Measurements from ENCODE around the gene SUFU.

SUFU gene

DNA sequence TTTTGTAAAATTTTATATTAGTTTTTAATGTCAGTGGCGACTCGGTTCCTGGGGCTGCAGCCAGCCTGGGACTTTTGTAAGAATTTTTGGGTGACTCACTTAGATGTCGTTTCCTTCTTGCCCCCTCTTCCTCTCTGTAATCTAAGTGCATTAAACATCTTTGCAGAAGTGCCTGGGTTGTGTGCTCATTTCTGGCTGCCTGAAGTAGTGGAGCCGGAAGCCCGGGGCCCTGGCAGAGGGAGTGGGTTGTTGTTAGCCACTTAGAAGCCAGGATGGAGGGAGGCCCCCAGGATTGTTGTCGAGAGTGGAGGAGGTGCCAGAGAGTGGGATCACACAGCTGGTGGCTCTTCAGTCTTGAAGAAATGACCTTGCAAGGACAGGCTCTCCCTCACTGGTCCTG lies 129.5 kb downstream of the SUFU start:
- no peak for TF ChIP-seq CTCF (IDR thresholded peaks at IDR 0.05; ENCODE audit: extremely low read depth, missing control alignments)

DNA sequence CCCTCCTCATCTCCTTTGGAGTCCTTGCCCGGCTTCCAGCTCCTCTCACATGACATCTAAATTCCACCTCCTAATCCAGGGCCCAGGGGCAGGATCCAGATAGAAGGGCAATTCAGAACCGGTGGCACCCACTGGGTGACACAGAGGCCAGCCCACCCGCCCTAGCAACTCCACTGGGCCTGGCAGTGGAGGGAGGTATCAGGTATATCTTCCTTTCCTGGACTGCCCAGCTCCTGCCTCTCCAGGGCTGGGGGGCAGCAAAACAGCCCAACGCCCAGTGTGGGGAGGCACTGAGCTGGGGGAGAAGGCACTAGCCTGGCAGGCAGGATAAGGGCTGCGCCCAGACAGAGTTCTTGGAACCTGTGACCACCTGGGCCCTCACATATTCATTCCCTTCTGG lies 130.1 kb downstream of the SUFU start:
- no peak for DNase-seq (ENCODE audit: low spot score)
- TF ChIP-seq CTCF (IDR thresholded peaks at IDR 0.05; ENCODE audit: extremely low read depth, missing control alignments): no peak

More for the DNA sequence above, 129.5 kb downstream of the SUFU start:
- DNase-seq (ENCODE audit: low spot score): no peak

- DNase-seq (ENCODE audit: low spot score): no peak
- TF ChIP-seq CTCF (IDR thresholded peaks at IDR 0.05; ENCODE audit: extremely low read depth, missing control alignments): no peak
Measured at GRCh38 chr10:102634686-102635085, 130.9 kb downstream of the SUFU start.

- no peak for TF ChIP-seq CTCF (IDR thresholded peaks at IDR 0.05; ENCODE audit: extremely low read depth, missing control alignments)
- no peak for DNase-seq (ENCODE audit: low spot score)
Measured at GRCh38 chr10:102635377-102635776, 131.6 kb downstream of the SUFU start.

DNA sequence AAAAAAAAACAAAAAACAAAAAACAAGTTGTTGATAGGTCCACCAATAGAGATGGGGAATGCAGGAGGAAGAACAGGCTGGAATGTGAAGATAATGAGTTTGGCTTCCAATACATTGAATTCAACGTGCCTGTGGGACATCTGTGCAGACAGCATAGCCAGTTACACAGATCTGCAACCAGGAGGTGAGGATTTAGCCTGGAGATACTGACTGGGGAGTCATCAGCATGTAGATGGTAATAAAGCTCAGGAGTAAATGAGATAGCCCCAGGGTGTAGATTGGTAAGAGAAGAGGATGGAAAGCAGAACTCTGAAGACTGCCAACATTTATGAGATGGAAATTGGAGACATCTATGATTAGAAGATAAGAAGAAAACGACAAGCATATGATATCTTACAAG lies 135.8 kb downstream of the SUFU start:
- DNase-seq (ENCODE audit: low spot score): no peak
- TF ChIP-seq CTCF (IDR thresholded peaks at IDR 0.05; ENCODE audit: extremely low read depth, missing control alignments): no peak

GRCh38 chr10:102641402-102641801 lies 137.6 kb downstream of the SUFU start:
- DNase-seq (ENCODE audit: low spot score): no peak

More at GRCh38 chr10:102641402-102641801, 137.6 kb downstream of the SUFU start:
- TF ChIP-seq CTCF (IDR thresholded peaks at IDR 0.05; ENCODE audit: extremely low read depth, missing control alignments): no peak
